ENCODE measurements around the gene SST.

- TF ChIP-seq POLR2A (IDR thresholded peaks at IDR 0.05; ENCODE audit: low read depth, low read length) (no peak), MXI1 (IDR thresholded peaks at IDR 0.05; ENCODE audit: borderline replicate concordance, low read depth, low read length) (no peak)
Observed at GRCh38 chr3:187685948-187686347, 15.8 kb upstream of the SST start.

Data from IMR-90 (cell line).